HG03108 (cell line): ENCODE data around the gene ARL6IP5.
A peak's percentile ranks its signal among the peaks of the same experiment; 100 is the strongest.

ENCODE experiments used
- ATAC-seq: cut with Tn5 transposase; IDR thresholded peaks from one replicate; pipeline ENCODE4 v1.9.1; 2021; ENCODE audit warnings: moderate library complexity; ENCODE audit not compliant: unreplicated experiment

The ARL6IP5 gene, protein sequence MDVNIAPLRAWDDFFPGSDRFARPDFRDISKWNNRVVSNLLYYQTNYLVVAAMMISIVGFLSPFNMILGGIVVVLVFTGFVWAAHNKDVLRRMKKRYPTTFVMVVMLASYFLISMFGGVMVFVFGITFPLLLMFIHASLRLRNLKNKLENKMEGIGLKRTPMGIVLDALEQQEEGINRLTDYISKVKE

DNA sequence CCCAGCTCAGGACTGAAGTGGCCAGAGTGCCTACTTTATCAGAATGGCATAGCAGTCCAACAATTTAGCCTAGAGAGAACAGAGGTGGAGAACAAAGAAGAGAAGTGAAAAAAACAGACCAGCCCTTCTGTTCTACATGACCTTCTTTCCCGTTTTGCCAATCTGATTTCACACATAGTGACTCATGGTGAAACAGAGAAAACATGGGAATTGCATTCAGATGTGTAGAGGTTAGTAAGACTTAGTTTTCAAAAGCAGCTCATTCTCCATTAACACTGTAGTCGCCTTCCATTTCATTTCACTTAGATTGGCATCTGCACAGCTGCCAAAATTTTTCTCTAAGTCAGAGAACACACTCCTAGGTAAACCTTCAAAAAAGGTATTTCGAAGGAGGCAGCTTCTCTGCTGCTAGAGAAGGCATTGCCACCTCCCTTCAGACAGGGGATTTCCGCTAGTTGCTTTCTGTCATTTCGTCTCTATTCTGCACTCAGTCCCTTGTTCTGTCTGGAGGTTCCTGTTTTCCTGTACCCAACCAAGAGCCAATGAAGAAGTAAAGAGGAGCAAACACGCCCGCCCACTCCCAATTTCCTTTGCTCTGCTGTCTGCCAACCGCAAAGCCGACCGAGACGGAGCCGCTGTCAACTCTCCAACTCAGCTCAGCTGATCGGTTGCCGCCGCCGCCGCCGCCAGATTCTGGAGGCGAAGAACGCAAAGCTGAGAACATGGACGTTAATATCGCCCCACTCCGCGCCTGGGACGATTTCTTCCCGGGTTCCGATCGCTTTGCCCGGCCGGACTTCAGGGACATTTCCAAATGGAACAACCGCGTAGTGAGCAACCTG, at the start of gene ARL6IP5:
TSS of gene ARL6IP5 (plus strand) at position 612 of the 842 bp plus-strand sequence. CDS start at position 723, 111 bp downstream.
- ATAC-seq: peak; percentile 42

DNA sequence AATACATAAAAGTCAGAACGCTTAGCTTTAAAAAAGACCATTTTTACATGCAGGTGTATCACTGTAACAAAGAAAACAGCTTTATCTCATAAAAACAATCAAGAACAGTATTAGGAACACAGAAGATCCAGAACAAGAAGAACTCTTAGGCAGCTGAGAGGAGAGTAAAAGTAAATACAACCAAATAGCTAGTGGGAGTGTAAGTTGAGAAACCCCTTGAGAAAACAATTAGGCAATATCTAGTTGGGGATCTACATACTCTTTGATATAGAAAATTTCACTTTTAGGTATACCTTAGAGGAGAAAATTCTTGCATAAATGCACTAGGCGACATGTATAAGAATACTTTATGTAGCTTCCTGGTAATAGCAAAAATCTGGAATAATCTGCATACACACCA, 40.1 kb upstream of the ARL6IP5 start:
- no peak for ATAC-seq

DNA sequence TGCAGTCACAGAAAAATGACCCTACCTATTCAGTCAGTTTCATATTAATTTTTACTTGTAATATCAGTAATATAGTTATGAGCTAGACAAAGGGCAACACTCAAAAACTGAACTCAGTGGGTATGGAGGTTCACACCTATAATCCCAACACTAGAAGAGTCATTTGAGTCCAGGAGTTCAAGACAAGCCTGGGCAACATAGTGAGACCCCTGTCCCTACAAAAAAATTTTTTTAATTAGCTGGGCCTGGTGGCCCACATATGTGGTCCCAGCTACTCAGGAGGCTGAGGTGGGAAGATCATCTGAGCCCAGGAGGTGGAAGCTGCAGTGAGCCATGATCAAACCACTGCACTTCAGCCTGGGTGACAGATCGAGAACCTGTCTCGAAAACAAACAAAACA, 35.7 kb upstream of the ARL6IP5 start:
- no peak for ATAC-seq

DNA sequence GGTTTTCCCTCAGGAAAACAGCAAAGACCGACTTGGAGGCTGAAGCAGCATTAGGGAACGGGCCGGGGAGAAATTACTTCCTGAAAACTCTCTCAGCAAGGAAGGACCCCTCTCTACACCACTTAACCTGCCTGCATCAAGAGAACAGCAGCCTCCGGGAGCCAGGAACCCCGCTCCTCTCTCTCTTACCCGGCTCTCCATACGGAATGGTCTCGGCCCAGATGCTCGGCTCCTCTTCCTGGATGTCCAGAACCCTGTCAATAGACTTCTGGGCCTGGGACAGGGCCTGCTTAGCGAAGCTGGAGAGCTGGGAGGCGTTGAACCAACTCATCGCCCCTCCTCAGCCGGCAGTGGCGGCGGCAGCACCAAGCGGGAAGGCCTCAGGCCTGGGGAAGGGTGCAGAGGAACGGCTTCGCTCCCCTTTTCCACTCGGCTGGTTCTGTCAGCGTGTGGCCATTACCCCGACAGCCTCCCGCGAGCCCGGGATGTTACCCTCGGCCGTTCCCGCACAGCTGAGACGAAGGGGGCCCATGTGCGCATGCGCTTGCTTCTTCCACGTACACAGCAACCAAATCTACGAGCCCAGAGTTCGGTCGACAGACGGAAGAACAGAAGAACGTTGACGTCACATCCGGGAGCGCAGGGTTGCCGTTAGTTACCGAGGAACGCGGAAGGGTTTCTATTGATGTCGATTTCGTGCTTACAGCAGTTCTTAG, 32.8 kb upstream of the ARL6IP5 start, which contains the start of gene TMF1:
TSS of gene TMF1 (minus strand) at position 578 of the 716 bp plus-strand sequence. CDS start at position 331, 247 bp downstream.
- peak; percentile 98 for ATAC-seq

DNA sequence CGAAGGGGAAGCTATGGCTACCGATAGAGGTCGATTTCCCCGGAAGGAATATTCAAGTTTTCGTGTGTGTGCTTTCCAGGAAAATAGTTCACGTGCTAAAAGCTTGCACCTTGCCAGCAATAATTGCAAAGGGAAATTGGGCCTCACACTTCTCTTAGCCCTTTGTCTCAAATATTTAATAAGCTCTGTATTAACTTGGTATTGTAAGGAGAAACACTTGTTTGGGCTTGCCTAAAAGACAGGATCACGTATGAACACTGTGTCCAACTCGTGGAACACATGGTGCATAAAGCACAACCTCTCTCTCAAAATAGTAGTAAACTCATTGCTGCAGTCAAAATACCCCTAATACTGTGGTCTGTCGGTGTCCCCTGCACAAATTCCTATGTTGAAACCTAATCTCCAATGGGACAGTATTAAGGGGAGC, 32.3 kb upstream of the ARL6IP5 start:
- ATAC-seq: no peak

DNA sequence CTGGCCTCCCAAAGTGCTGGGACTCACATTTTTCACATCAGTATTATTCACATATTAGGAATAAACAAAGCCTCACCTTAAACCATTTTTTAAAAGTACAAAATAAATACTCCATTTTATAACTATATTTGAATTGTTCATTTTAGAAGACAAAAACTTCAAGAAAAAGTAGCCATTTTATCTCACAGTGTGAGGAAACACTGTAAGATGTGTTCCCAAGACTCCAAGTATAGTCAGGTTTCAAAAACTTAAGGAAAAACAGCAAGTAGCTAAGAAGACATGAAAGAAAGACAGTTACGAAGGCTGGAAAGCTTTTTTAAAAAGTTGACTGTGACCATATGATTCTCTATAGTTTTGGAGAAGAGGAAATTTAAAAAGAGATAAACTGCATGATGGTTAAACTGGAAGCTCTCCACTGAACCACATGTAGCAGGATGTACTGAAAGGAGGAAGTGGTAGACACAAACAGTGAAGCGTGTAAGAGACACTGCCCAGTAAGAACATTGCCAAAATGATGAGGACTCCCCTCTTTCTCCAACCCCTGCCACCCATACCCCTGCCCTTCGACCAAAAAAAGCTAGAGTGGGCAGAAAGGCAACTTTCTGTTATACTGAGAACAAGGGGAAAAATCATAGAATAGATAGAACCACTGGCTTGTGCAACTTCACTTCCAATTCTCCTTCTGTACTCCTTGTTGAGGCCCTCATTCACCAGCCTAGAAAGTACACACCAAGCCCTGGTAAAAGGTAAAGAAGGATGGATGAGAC, 26.4 kb upstream of the ARL6IP5 start:
- peak; percentile 97 for ATAC-seq

DNA sequence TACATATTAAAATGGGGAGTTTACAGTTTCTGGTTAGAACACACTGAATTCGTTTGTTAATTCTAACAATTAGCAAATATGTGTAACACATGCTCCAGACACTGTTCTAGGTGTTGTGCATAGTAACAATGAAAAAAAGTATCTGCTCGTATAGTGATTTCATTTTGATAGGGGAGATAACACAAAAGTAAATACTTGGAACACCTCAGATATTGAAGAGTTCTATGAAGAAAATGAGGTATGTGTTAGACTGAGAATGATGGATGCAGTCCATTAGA, 25.9 kb upstream of the ARL6IP5 start:
- peak; percentile 12 for ATAC-seq

DNA sequence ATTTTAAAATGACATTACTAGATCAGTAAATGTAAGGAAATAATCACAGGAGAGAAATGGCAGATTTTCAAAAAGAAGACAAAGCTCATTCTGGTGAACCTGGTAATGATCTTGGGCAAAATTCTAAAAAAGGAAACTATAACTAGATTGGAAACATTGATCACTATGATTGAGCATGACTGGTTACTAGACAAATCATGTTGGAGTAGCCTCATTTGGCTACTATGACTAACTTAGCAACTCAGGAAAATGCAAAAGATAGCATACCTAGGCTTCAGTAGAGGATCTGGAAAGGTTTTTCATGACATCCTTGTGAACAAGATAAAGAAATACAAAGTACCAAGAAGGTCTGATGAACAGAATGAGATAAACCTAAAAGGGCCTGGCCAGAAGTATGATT, 25.0 kb upstream of the ARL6IP5 start:
- ATAC-seq: no peak

DNA sequence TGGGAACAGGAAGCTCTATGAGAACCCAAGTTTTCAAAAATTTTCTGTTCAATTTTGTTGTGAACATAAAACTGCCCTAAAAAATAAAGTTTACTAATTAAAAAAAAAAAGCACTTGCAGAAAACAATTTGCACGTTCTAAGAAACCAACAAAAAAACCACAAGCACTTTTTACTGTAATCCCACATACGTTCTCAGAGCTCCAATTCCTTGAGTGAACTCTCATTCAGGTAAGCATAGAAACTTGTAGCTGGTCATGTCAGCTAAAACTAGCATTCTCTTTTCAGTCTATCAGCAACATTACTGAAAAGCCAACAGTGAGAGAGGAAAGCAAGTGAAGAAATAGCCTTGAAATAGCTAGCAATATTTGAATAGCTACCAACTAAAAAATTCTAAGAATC, 21.1 kb upstream of the ARL6IP5 start:
- ATAC-seq: no peak

DNA sequence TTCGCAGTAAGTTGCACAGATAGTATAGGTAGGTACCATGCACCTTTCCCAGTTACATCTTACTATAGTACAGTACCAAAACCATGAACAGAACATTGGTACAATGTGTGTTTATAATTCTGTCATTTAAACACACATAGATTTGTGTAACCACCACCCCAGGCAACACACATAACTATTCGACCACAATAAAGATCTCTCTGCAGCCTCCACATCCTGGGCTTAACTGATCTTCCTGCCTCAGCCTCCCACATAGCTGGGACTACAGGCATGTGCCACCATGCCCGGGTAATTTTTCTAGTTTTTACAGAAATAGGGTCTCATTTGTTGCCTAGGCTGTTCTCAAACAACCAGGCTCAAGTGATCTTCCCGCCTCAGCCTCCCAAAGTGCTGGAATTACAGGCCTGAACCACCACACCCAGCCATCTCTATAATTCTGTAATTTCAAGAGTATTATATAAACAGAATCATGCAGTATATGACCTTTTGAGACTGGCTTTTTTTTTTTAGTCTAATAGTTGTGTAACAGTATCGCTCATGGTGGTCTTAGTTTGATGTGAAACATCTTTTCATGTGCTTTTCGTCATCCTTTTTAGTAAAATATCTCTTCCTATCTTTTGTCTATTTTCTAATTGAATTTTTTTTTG, 19.3 kb upstream of the ARL6IP5 start:
- ATAC-seq: no peak

DNA sequence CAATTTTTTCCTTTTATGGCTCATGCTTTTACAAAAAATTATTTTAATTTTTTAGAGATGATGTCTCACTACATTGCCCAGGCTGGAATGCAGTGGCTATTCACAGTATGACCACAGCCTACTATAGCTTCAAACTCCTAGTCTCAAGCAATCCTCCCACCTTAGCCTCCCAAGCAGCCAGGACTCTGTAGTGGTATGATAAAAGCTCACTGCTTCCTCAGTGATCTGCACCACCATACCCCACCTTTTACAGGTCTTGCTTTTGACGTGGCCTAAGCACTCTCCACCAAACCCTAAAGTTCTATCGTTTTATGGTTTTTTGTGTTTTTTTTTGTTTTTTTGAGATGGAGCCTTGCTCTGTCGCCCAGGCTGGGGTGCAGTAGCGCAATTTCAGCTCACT, 18.6 kb upstream of the ARL6IP5 start:
- no peak for ATAC-seq

DNA sequence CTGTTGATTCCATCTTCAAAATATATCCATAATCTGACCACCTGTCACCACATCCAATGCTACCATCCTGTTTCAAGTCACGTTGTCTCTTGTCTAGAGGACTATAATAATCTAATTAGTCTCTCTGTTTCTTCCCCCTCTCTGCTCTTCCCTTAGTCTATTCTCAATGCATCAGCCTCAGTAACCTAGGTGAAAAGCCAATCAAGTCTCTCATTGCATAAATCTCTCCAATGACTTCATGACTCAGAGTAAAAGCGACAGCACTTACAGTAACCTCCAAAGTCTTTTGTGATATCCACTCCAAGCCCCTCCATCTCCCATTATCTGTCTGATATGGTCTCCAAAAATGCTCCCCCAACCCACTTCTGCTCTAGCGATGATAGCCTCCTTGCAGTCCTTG, 11.8 kb upstream of the ARL6IP5 start:
- ATAC-seq: no peak

DNA sequence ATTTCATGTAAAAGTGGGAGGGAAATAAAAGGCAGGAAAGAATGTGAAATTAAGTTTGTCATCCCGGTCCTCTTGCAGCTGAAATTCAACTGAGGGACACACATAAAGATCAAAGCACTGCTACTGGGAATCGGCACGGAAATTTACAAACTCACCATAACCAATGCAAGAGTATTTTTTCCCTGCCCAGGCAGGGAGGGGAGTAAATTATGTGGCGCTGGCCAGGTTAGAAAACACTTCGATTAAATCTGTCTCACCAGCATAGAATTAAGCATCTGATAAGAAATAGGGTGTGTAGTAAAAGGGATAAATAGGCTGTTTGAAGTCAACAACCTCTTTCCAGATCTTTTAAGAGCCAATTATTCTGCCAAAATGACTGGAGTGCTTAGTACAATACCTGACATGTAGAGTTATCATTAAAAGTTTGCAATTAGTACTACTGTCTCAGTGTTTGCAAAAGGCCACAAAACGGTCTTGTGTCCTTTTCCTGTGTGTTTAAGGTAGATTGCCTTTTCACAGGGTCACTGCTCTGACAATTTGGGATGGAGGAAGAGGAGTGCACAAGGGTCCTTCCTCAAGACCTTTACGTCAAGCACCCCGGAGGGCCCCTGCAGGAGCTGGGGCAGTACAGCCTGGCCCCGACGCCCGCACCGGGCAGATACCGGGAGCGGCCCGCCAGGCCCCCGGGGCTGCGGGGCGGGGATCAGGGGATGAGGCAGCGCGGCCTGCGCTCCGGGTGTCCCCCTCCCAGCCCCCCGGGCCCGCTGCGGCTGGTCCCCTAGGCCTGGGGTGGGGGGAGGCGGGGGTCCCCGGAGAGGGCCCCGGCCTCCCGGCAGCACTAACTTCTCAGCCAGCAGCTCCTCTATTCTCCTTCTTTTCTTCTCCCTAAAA, 5.2 kb upstream of the ARL6IP5 start:
- ATAC-seq: no peak

DNA sequence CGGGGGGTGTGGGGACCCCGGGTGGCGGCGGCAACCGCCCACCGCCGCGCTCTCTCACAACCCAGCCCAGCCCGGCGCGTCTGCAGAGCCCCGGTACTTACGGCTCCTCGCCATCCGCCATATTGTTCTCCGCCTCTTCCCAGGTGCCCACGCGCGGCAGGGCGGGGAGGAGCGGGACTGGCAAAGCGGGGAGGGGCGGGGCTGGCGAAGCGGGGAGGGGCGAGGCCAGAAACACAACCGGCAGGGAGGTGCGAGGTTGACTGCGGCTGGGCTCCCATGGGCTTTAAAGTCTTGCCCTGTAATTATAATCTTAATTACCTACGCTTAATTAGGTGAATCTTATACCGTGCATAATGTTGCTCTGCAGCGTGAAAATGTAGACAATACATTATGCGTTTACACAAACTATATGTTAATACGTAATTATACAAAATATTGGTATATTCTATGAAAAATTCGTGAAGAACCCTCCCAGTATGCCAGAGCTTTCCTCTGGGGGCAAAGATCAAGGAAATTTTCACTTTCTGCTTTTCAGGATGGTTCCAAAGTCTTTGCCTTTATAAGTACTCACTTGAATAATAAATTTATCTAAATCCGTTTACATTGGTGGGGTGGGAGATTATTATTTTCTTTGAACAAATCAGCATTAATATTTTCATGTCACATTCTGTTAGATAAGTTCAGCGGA, 4.4 kb upstream of the ARL6IP5 start, which contains the start of gene UBA3:
TSS of gene UBA3 (minus strand) at position 133 of the 688 bp plus-strand sequence. CDS start at position 121, 12 bp downstream.
- peak; percentile 41 for ATAC-seq

DNA sequence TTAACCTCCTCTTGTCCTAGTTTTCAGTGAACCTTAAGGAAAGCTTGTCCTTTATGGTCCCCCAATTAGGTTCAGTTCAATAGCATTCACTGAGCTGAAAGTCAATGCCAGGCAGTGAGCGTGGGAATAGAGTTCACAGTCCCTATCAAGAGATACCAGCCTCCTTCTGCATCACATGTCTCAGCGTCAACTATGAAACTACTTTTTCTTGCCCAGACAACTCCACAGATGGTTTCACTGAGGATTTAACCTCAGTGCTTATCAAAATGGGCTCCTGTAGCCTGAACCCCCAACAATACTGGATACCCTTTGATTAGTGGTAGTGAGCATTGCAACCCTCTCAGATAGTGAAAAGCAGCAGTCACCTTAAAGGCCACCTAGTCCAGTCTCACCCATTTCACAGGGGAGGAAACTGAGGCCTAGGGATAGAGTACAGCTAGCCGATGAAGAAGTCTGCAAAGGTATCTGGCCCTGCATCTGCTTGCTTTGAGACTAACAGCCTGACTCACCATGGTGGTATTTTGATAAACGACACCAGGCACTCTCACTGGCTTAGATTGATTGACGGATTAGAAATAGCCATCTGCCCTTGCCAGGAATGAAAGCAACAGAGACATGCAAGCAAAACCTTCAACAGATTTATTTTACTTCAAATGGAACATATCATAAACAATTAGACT, 3.0 kb upstream of the ARL6IP5 start:
- ATAC-seq: no peak

DNA sequence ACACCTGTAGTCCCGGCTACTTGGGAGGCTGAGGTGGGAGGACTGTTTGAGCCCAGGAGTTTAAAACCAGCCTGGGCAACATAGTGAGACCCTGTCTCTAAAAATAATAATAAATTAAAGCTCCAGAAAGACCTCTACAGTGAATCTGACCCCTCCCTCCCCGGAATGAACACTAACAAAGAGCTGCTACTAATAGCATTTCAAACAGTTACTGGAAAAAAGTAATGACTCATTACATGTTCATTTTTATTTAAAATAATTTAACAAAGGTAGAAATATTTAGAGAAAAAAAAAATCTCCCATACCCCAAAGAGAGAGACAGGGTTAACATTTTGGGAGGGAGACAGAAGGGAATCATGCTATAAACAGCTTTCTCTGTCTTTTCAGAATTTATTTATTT, 2.4 kb upstream of the ARL6IP5 start:
- no peak for ATAC-seq

DNA sequence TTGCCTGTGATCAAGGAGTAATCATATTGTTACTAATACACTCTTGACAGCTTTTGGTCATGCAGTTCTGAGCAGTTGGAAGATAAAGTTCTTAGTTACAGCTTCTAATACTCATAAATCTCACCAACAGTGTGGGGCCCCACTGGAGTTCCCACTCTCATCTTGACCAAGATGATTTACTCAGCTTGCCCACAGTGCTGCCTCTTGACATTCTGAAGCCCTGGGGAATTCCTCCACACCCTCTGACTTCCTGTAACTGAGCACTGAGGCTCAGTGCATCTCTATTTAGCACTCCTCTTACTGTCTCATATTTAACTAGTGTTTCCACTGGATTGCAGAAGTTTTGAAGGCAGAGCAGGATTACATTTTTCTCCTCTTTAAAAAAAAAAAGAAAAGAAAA, 1.9 kb upstream of the ARL6IP5 start:
- ATAC-seq: peak; percentile 46

DNA sequence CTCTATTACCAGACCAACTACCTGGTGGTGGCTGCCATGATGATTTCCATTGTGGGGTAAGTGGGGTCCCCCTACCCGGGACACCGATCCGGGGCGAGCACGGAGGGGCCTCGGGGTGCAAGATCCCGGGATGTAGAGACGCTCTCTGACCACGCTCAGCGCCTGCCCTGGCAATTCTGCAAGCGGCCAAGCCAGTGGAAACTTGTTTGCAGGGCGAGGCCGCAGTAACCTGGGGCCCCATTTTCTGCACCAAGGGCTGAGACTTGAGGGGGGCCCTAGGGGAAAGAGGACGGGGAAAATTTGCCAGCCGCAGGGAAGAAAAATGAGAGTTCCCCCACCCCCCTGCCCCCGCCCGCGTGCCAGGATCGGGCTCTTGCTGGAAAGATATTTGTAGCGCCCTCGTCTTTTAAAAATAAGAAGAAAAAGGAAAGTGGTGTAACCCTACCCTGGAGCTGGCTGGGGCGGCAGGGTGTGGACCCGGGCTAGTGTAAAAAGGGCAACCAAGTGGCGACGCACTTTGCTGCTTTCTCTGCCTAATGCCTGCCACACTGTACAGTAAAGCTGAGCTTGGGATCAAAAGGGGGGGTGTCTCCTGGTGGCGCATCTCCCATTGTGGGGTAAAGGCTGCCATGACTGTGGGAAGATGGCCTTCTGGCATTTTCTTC, 563 bp downstream of the ARL6IP5 start:
- no peak for ATAC-seq
